ENCODE data around the gene DHRS1.
A peak's percentile ranks its signal among the peaks of the same experiment; 100 is the strongest.
"Not testable (repeated sequence)": the region's sequence is repeated elsewhere in the genome, so short reads cannot be mapped to it uniquely, and the experiment has no call there.

The DHRS1 gene

GRCh38 chr14:24327914-24328313, 28.3 kb upstream of the DHRS1 start:
- not testable (repeated sequence) for DNase-seq (ENCODE audit: low read depth)

- no peak for DNase-seq (ENCODE audit: low read depth)
Measured at GRCh38 chr14:24327303-24327702, 27.7 kb upstream of the DHRS1 start.

GRCh38 chr14:24325963-24326362, 26.4 kb upstream of the DHRS1 start:
- DNase-seq (ENCODE audit: low read depth), result no peak

- no peak for DNase-seq (ENCODE audit: low read depth)
Measured at GRCh38 chr14:24325041-24325530, 25.5 kb upstream of the DHRS1 start.

GRCh38 chr14:24324024-24324423, 24.4 kb upstream of the DHRS1 start:
- no peak for DNase-seq (ENCODE audit: low read depth)

- no peak for DNase-seq (ENCODE audit: low read depth)
Measured at GRCh38 chr14:24323341-24323740, 23.8 kb upstream of the DHRS1 start.

GRCh38 chr14:24322672-24323071, 23.1 kb upstream of the DHRS1 start:
- DNase-seq (ENCODE audit: low read depth), result no peak

- DNase-seq (ENCODE audit: low read depth), result no peak
Measured at GRCh38 chr14:24321212-24321975, 21.8 kb upstream of the DHRS1 start.

GRCh38 chr14:24317141-24317928, 17.8 kb upstream of the DHRS1 start:
- DNase-seq (ENCODE audit: low read depth), result no peak

GRCh38 chr14:24316597-24316950, 17.0 kb upstream of the DHRS1 start:
- DNase-seq (ENCODE audit: low read depth), result no peak

GRCh38 chr14:24315807-24316596, 16.4 kb upstream of the DHRS1 start:
- DNase-seq (ENCODE audit: low read depth), result no peak

GRCh38 chr14:24315243-24315806, 15.7 kb upstream of the DHRS1 start:
- no peak for DNase-seq (ENCODE audit: low read depth)

- DNase-seq (ENCODE audit: low read depth), result no peak
Measured at GRCh38 chr14:24314377-24315193, 15.0 kb upstream of the DHRS1 start.

GRCh38 chr14:24313913-24314312, 14.3 kb upstream of the DHRS1 start:
- DNase-seq (ENCODE audit: low read depth), result no peak

GRCh38 chr14:24312736-24313507, 13.3 kb upstream of the DHRS1 start:
- no peak for DNase-seq (ENCODE audit: low read depth)

GRCh38 chr14:24311837-24312615, 12.4 kb upstream of the DHRS1 start:
- DNase-seq (ENCODE audit: low read depth), result no peak

- DNase-seq (ENCODE audit: low read depth), result peak; percentile 57
Measured at GRCh38 chr14:24310646-24311604, 11.3 kb upstream of the DHRS1 start, which contains the start of gene LTB4R. Gene LTB4R, plus strand, starts transcription at chr14:24311502. Its CDS starts 4,150 bp downstream, at chr14:24315652.

- no peak for DNase-seq (ENCODE audit: low read depth)
Measured at GRCh38 chr14:24310265-24310645, 10.7 kb upstream of the DHRS1 start.
